Activated effector memory CD4-positive, alpha-beta T cell treated with anti-CD3 and anti-CD28 coated beads, Interleukin-2, amount 50 U/mL, for 16 hours (primary cell): Measurements from ENCODE around the gene SORCS3.

Source experiments
- DNase-seq: peaks from one replicate; pipeline ENCODE4 v3.0.0-alpha.2; 2020

SORCS3 gene

DNA sequence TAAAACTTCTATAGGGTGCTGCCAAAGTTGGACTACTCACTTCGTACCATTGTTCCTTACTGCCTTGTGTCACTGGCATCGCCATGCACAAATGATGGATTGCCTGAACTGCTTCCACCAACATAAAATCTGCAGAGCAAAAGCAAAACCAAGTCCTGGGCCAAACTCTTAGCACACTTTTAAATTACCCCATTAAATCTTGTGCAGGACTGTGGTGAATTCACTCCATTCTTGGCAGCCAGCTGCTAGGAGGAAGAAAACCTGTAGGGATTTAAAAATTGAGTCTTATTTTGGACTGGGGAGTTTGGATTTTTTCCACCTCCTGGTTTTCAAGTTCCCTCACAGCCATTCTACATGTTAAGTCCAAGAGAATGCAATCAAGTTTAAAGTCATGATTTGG lies 646.9 kb downstream of the SORCS3 start:
- no peak for DNase-seq

DNA sequence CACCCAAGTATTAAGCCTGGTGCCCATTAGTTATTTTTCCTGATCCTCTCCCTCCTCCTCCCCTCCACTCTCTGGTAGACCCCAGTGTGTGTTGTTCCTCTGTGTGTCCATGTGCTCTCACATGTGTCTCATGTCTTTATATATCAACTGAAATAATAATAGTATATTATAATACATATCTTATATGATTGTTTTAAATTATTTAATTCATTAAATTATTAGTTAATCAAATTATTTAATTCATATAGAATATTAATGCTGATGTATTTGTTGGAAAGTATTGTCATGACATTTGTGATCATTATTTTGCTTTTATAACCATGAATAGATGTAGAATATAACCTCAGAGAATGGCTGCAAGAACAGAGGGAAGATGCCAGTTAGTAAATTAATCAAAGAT lies 647.5 kb downstream of the SORCS3 start:
- no peak for DNase-seq

DNA sequence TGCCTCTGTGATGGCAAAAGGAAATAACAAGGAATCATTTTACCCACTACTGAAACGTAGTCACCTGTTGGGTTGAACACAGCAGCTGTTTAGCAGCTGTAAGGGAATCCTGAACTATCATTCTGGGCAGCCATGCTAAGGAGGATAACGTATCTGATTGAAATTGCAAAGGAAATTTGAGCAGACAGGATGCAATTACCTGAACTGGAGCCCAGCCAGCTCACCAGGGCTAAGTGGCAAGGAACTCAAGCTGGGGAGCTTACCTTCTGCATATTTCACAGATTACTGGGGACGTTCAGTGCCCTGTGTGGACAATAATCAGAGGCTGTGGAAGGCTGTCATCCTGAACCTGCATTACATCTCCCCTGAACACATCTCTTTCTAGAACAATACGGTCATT lies 650.5 kb downstream of the SORCS3 start:
- DNase-seq, result no peak

DNA sequence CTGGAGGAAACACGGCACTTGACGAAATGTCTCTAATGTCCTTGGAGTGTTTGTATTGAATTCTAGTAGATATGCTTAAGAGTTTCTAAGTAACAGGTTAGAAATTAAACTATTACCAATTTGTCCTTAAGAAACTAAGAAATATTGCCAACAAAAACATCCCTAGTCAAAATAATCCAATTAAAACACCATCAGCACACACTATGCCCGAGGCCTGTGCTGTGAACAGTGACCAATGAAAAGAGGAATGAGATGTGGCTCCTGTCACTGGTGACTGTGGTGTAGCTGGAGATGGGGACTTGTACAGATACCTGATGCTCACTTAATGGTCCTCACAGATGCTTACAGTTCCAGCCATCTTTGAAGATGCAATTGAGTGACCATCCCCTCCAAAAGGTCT lies 651.1 kb downstream of the SORCS3 start:
- DNase-seq, result no peak
